Aorta (tissue), 5 donors: Measurements from ENCODE around the gene SYNCRIP. TPM values are rescaled to one million over a fixed set of nuclear protein-coding genes. Genes with fewer than 3 reads are reported as not detected.

Experiments
- ATAC-seq: fragments of 200-7000 bp; cut with Tn5 transposase; one replicate; pipeline ENCODE4 v1.9.1; 2022; ENCODE audit warnings: moderate library complexity; ENCODE audit not compliant: low FRiP score
- DNase-seq, 2 donors: peaks; one replicate each; pipeline ENCODE4 v3.0.0-alpha.2; 2020
- H3K27ac ChIP-seq, 2 donors: one replicate each; pipeline ENCODE4 v1.5.1; 2013; ENCODE audit warnings: low read length in 2 of 2, mild to moderate bottlenecking in 2 of 2, moderate library complexity in 2 of 2, control low read depth in 1 of 2, inconsistent platforms in 1 of 2, low read depth in 1 of 2
- H3K27me3 ChIP-seq, 2 donors: one replicate each; pipeline ENCODE4 v1.6.1; 2013; ENCODE audit warnings: control low read depth in 1 of 2, low read length in 1 of 2, mild to moderate bottlenecking in 1 of 2, moderate library complexity in 1 of 2; ENCODE audit not compliant: insufficient read depth in 2 of 2, control insufficient read depth in 1 of 2
- H3K36me3 ChIP-seq, 2 donors: one replicate each; pipeline ENCODE4 v1.6.1; 2013; ENCODE audit warnings: control low read depth in 1 of 2, low read length in 1 of 2, mild to moderate bottlenecking in 1 of 2; ENCODE audit not compliant: insufficient read depth in 2 of 2, control insufficient read depth in 1 of 2
- H3K4me1 ChIP-seq, 2 donors: one replicate each; pipeline ENCODE4 v1.6.1; 2013; ENCODE audit warnings: low read length in 2 of 2, control low read depth in 1 of 2, mild to moderate bottlenecking in 1 of 2, moderate library complexity in 1 of 2; ENCODE audit not compliant: insufficient read depth in 2 of 2, control insufficient read depth in 1 of 2
- H3K4me3 ChIP-seq, 2 donors: one replicate each; pipeline ENCODE4 v1.5.1; 2013; ENCODE audit warnings: low read length in 2 of 2, control low read depth in 1 of 2, mild to moderate bottlenecking in 1 of 2
- H3K9me3 ChIP-seq: one replicate; pipeline ENCODE4 v1.6.1; 2013; ENCODE audit warnings: mild to moderate bottlenecking, low read length; ENCODE audit not compliant: control insufficient read depth
- WGBS, 2 donors: extraction: QIAGEN DNeasy Blood & Tissue Kit; methylation state at CpG; one replicate each; pipeline ENCODE4 v1.1.7; 2013; 5-methylcytosine and 5-hydroxymethylcytosine counted together
- intact Hi-C, 2 donors: fragments of 100-400 bp; cut with DNase I; formaldehyde crosslinking; loops; one replicate each; pipeline versions ENCODE4 v1.14.2 to v1.15.0; 2022
- polyA plus RNA-seq, 2 donors: library from polyadenylated mRNA; stranded (reverse); fragments of 200-250 nt; gene quantifications; one replicate each; pipeline ENCODE4 v1.2.3, GENCODE V29; 2013
- total RNA-seq, 2 donors: library from RNA; stranded (reverse); fragmentation: NEBNext Ultra II Directional; extraction: Animal tissue kit (Norgen Biotek cat#: 25700); gene quantifications; one replicate each; pipeline ENCODE4 v1.2.1, GENCODE V29; 2021
- donor health status: healthy with polysubstance abuse.
- donor health status: Bipolar disorder and iron deficiency.
- donor health status: DM: no; HTN: no; CAD: no.
- donor health status: DM: no; HTN: no; CAD: no.
- donor health status: DM: yes; HTN: yes; CAD: no.

The SYNCRIP gene
- total and polyA plus RNA-seq, 4 donors, result 35.2 to 119 (median 75.2) TPM

DNA sequence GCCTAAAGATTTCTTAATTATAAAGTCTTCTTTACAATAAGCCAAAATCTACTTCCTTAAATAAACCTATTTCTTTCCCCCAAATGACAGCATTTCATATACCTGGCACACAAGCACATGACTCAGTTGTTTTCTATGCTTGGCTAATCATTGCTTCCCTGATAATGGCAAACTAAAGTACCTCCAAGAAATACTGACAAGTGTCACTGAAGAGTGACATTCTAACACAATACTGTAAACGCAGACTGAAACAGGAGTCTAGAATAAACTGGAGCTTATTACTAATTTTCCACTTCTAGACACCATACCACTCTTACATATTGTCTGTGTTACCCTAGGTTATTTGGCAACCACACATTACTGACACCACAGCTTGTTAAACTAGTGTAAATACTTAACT, 14.3 kb downstream of the SYNCRIP start:
- no peak overlapping the region for H3K4me3 ChIP-seq
- no peaks in the 10 kb centered on the region for H3K9me3 ChIP-seq
- intact Hi-C loops, result no loop called here
- H3K36me3 ChIP-seq, result peaks cover 0 to 2% of the 10 kb centered on the region in 2 donors
- no peak overlapping the region for H3K27ac ChIP-seq
- WGBS, 2 donors, result 43 to 65% methylated on average over 1 of the region's 1 CpG
- DNase-seq (no peak), ATAC-seq (no peak)
- no peaks in the 10 kb centered on the region for H3K27me3 ChIP-seq
- peaks cover 0 to 3% of the 10 kb centered on the region in 2 donors for H3K4me1 ChIP-seq

DNA sequence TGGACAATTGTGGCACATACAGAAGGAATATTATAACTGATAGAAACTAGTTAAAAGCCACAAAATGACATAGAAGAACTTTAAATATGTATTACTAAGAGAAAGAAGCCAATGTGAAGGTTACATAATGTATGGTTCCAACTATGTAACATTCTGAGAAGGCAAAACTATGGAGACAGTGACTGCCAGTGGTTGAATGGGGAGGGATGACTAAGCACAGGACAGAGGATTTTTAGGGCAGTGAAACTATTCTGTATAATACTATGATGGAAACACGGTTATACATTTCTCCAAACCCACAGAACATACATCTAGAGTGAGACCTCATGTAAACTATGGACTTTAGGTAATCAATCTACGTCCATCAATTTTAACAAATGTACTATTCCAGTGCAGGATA, 22.4 kb downstream of the SYNCRIP start:
- ATAC-seq (no peak), DNase-seq (no peak)
- no peaks in the 10 kb centered on the region for H3K27me3 ChIP-seq
- peaks cover 0 to 1% of the 10 kb centered on the region in 2 donors for H3K36me3 ChIP-seq
- H3K27ac ChIP-seq, result no peak overlapping the region
- H3K9me3 ChIP-seq, result no peaks in the 10 kb centered on the region
- intact Hi-C loops, result no loop called here
- WGBS, 2 donors, result 89 to 90% methylated on average over 2 of the region's 2 CpGs
- H3K4me1 ChIP-seq, result peaks cover 0 to 3% of the 10 kb centered on the region in 2 donors
- H3K4me3 ChIP-seq, result no peak overlapping the region

- no peaks in the 10 kb centered on the region for H3K36me3 ChIP-seq
- H3K27me3 ChIP-seq, result no peaks in the 10 kb centered on the region
- no peaks in the 10 kb centered on the region for H3K9me3 ChIP-seq
- intact Hi-C loops, result no loop called here
- DNase-seq (no peak), ATAC-seq (no peak)
- no peak overlapping the region for H3K4me3 ChIP-seq
- H3K27ac ChIP-seq, result no peak overlapping the region
- peaks cover 0 to 1% of the 10 kb centered on the region in 2 donors for H3K4me1 ChIP-seq
- WGBS, 2 donors, result 96 to 97% methylated on average over 17 of the region's 17 CpGs
Measured at GRCh38 chr6:85614780-85615179, 27.9 kb downstream of the SYNCRIP start.

DNA sequence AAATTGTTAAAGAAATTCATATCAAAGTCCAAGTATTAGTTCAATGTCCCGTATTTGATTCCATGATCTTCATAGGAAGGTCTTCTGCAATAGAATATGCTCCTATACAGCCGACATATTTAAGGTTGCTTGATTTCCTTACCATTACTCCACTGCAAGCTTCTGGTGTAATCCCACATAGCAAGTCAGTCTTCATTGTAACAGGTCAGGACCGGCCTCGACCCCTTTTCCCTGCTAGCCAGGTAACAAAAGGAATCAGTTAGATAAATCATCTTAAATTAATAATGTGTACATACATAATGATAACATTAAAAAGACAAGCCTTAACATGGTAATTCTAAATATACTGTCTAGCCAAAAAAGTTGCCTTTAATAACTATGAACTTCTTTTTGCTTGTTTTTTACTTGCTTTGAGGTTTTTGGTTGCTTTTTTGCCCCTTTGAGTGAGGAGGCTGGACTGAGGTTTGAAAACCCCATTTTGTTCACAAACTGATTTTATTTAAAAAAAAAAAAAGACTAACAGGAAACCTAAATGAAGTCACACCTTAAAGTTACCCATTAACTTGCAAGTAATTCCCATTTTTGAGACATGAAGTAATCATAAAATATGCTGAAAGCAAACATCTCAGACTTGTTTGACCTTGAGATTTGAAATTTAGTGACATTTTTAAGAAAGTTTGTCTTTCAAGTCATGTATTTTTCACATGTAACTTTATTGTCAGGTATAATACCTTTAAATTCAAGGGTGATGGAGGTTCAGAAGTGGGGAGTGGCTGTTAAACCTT, 29.8 kb downstream of the SYNCRIP start:
- Histone ChIP-seq H3K27me3 (no peaks in the 10 kb centered on the region), H3K36me3 (no peaks in the 10 kb centered on the region), H3K4me3 (no peak overlapping the region), H3K27ac (no peak overlapping the region), H3K9me3 (no peaks in the 10 kb centered on the region), H3K4me1 (peaks cover 0 to 1% of the 10 kb centered on the region in 2 donors)
- 93 to 98% methylated on average over 4 of the region's 4 CpGs for WGBS, 2 donors
- ATAC-seq, result no peak
- DNase-seq, result peak in 1 of 2 donors; percentile 61
- intact Hi-C loops, result no loop called here

DNA sequence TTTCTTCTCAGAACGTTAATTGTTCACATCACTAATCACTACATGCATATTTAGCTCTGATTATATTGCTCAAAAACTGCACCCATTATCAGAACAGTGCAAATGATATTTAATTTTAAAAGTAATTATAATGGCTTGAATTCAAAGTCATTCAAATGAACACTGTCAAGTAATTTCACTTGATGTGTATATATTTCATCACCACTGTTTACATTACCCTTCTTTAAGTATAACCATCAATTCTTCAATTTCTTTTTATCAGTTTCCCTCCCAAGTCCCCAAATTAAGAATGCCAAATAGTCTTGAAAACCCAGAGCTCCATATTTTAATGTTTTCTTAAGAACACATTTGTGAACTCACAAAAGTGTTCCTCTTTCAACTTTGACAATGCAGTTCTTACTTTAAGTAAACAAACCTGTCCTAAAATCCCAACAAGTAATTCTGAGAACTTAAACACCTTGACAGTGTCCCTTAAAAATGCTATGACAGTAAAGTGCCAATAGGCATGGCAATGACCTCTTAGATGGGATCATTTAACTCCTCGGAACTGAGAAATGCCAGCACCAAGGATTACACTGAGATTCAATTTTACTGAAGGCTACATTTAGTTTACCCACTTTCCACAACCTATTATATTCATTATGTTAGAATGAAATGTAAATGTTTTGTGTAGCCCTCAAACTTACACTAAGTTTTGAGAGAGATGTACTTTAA, 32.3 kb downstream of the SYNCRIP start:
- no peaks in the 10 kb centered on the region for H3K9me3 ChIP-seq
- peaks cover 0 to 1% of the 10 kb centered on the region in 2 donors for H3K4me1 ChIP-seq
- no peaks in the 10 kb centered on the region for H3K36me3 ChIP-seq
- no peak overlapping the region for H3K4me3 ChIP-seq
- no peaks in the 10 kb centered on the region for H3K27me3 ChIP-seq
- intact Hi-C loops, result no loop called here
- ATAC-seq, result no peak
- H3K27ac ChIP-seq, result no peak overlapping the region
- DNase-seq, result no peak
- 56 to 59% methylated on average over 2 of the region's 2 CpGs for WGBS, 2 donors

- Histone ChIP-seq H3K36me3 (no peaks in the 10 kb centered on the region), H3K4me3 (no peak overlapping the region), H3K27me3 (no peaks in the 10 kb centered on the region), H3K9me3 (no peaks in the 10 kb centered on the region), H3K27ac (no peak overlapping the region), H3K4me1 (no peaks in the 10 kb centered on the region)
- ATAC-seq (no peak), DNase-seq (no peak)
- intact Hi-C loops, result loop anchor here in 1 of 2 donors (5.0 kb wide), 1 partner anchor 35 kb away; no protein-coding TSS in a partner anchor
- WGBS, 2 donors, result 92 to 93% methylated on average over 4 of the region's 4 CpGs
Measured at GRCh38 chr6:85602100-85602499, 40.6 kb downstream of the SYNCRIP start.

- Histone ChIP-seq H3K27me3 (no peaks in the 10 kb centered on the region), H3K36me3 (no peaks in the 10 kb centered on the region), H3K4me3 (no peak overlapping the region), H3K27ac (no peak overlapping the region), H3K4me1 (no peaks in the 10 kb centered on the region), H3K9me3 (no peaks in the 10 kb centered on the region)
- 89% methylated on average over 11 of the region's 11 CpGs for WGBS, 2 donors
- ATAC-seq (no peak), DNase-seq (no peak)
- intact Hi-C loops, result loop anchor here in 1 of 2 donors (5.0 kb wide), 1 partner anchor 36 kb away; no protein-coding TSS in a partner anchor
Measured at GRCh38 chr6:85600713-85601313, 41.9 kb downstream of the SYNCRIP start.

- WGBS, 2 donors, result 1% methylated on average over 35 of the region's 35 CpGs
- Histone ChIP-seq H3K36me3 (no peaks in the 10 kb centered on the region), H3K27me3 (no peaks in the 10 kb centered on the region), H3K4me1 (peaks cover 0 to 2% of the 10 kb centered on the region in 2 donors), H3K4me3 (peak overlapping the region; percentile 35 to 74), H3K9me3 (no peaks in the 10 kb centered on the region), H3K27ac (peak overlapping the region; percentile 71 to 83)
- peak; percentile 3 for ATAC-seq
- no peak for DNase-seq
- intact Hi-C loops, result loop anchor here (5.0 kb wide), 2 partner anchors 48 to 83 kb away; partner anchors contain the start of gene SYNCRIP (in 1 of the 2)
Measured at GRCh38 chr6:85594197-85594930, 48.3 kb downstream of the SYNCRIP start.
